Measurements from ENCODE around the gene FAM156B. TPM values are rescaled to one million over a fixed set of nuclear protein-coding genes. Genes with fewer than 3 reads are reported as not detected.
"Not testable (repeated sequence)": the region's sequence is repeated elsewhere in the genome, so short reads cannot be mapped to it uniquely, and the experiment has no call there.

FAM156B gene
- total and polyA plus RNA-seq, 8 donors: 6.0 to 39.5 (median 19.3) TPM

- WGBS, 5 donors: no CpG with 5 or more reads among the region's 17 CpGs
- H3K4me1 ChIP-seq; H3K36me3 ChIP-seq; DNase-seq; H3K4me3 ChIP-seq; H3K27ac ChIP-seq; intact Hi-C loops (cut with DNase I; ENCODE audit: low total_unique reads); H3K27me3 ChIP-seq; H3K9me3 ChIP-seq: not testable (repeated sequence)
Measured at GRCh38 chrX:52948265-52948664, 51.1 kb downstream of the FAM156B start.

GRCh38 chrX:52949325-52949724, 52.2 kb downstream of the FAM156B start:
- H3K27me3 ChIP-seq; H3K4me1 ChIP-seq; H3K9me3 ChIP-seq; DNase-seq; H3K36me3 ChIP-seq; H3K27ac ChIP-seq; H3K4me3 ChIP-seq; intact Hi-C loops (cut with DNase I; ENCODE audit: low total_unique reads): not testable (repeated sequence)
- WGBS, 5 donors: no CpG with 5 or more reads among the region's 4 CpGs

- H3K27ac ChIP-seq; H3K9me3 ChIP-seq; H3K27me3 ChIP-seq; DNase-seq; H3K36me3 ChIP-seq; H3K4me1 ChIP-seq; intact Hi-C loops (cut with DNase I; ENCODE audit: low total_unique reads); H3K4me3 ChIP-seq: not testable (repeated sequence)
- no CpG with 5 or more reads among the region's 10 CpGs for WGBS, 5 donors
Measured at GRCh38 chrX:52949884-52950283, 52.8 kb downstream of the FAM156B start.

Other genes starting within 250 kb of the FAM156B start
- not detected for gene SSX7, start 242.4 kb upstream of the FAM156B start, total RNA-seq
- gene SSX7, start 242.4 kb upstream of the FAM156B start, polyA plus RNA-seq: not detected
- not detected for gene SSX2, start 190.2 kb upstream of the FAM156B start, total RNA-seq
- gene SSX2, start 190.2 kb upstream of the FAM156B start, polyA plus RNA-seq: not detected
- not detected for gene SSX2B, start 146.1 kb upstream of the FAM156B start, total RNA-seq
- not detected for gene SSX2B, start 146.1 kb upstream of the FAM156B start, polyA plus RNA-seq
- gene SPANXN5, start 99.9 kb upstream of the FAM156B start, total RNA-seq: not detected
- gene SPANXN5, start 99.9 kb upstream of the FAM156B start, polyA plus RNA-seq: not detected
- not detected for gene XAGE5, start 86.0 kb upstream of the FAM156B start, total RNA-seq
- not detected for gene XAGE5, start 86.0 kb upstream of the FAM156B start, polyA plus RNA-seq
- gene XAGE3, start 29.2 kb upstream of the FAM156B start, total RNA-seq: not detected
- gene XAGE3, start 29.2 kb upstream of the FAM156B start, polyA plus RNA-seq: not detected
- 100 to 1,000 TPM in 1 of 5 donors, 10 to 100 TPM in 4; 19.3 to 196 (median 21.1) TPM for gene FAM156A, start 61.2 kb downstream of the FAM156B start, total RNA-seq
- 10 to 100 TPM in 1 of 3 donors, 1 to 10 TPM in 2; 4.5 to 13.5 (median 5.8) TPM for gene FAM156A, start 61.2 kb downstream of the FAM156B start, polyA plus RNA-seq
- gene GPR173, start 151.5 kb downstream of the FAM156B start, total RNA-seq: 1 to 10 TPM in 2 of 5 donors, not detected in 3; 1.0 to 7.5 TPM
- gene GPR173, start 151.5 kb downstream of the FAM156B start, polyA plus RNA-seq: under 1 TPM in 2 of 3 donors, not detected in 1; 0.44 to 0.53 TPM
- 100 to 1,000 TPM in 1 of 5 donors, 10 to 100 TPM in 4; 19.9 to 105 (median 48.7) TPM for gene TSPYL2, start 185.0 kb downstream of the FAM156B start, total RNA-seq
- 10 to 100 TPM; 22.1 to 50.6 (median 34.2) TPM for gene TSPYL2, start 185.0 kb downstream of the FAM156B start, polyA plus RNA-seq
- gene KANTR, start 196.8 kb downstream of the FAM156B start, total RNA-seq: 10 to 100 TPM in 4 of 5 donors, 1 to 10 TPM in 1; 6.7 to 35.6 (median 18.7) TPM
- 1 to 10 TPM; 1.1 to 6.2 (median 1.6) TPM for gene KANTR, start 196.8 kb downstream of the FAM156B start, polyA plus RNA-seq